IMR-90 (cell line): ENCODE measurements around the gene EEIG2. TPM values are rescaled to one million over a fixed set of nuclear protein-coding genes. Genes with fewer than 3 reads are reported as not detected.

ENCODE experiments used
- ATAC-seq: fragments of 200-7000 bp; cut with Tn5 transposase; 2 replicates; pipeline ENCODE4 v1.9.1; 2020; ENCODE audit warnings: low read depth, mild to moderate bottlenecking, moderate library complexity
- BruUV-seq: library from RNA; stranded (reverse); fragments of 400-500 nt; replicated peaks from 2 replicates; lab custom pipeline; 2021; lab: Mats Ljungman, UMichigan
- CTCF ChIA-PET: fragments of 300-600 bp; formaldehyde crosslinking; extraction: SDS; loops from one replicate; lab custom pipeline; 2021; ENCODE audit warnings: antibody characterized with exemption; lab: Yijun Ruan, JAX
- POLR2A ChIA-PET: fragments of 300-600 bp; sonication (Branson Sonifier 250); formaldehyde crosslinking; loops from one replicate; lab custom pipeline; 2022; ENCODE audit warnings: antibody characterized with exemption; ENCODE audit not compliant: unreplicated experiment; lab: Charles Lee
- DNase-seq: peaks from one replicate; pipeline ENCODE4 v3.0.0; 2013
- H2AFZ ChIP-seq: replicated peaks from 2 replicates; pipeline ENCODE3; 2013; ENCODE audit warnings: low read length, mild to moderate bottlenecking; ENCODE audit not compliant: poor library complexity
- H2AK5ac ChIP-seq: 2 replicates; pipeline ENCODE4 v1.6.1; 2013; ENCODE audit warnings: low read depth, low read length, inconsistent platforms
- H2AK9ac ChIP-seq: replicated peaks from 2 replicates; pipeline ENCODE3; 2013; ENCODE audit warnings: mild to moderate bottlenecking, low read depth, low read length, moderate library complexity; ENCODE audit not compliant: poor library complexity
- H2BK120ac ChIP-seq: 2 replicates; pipeline ENCODE4 v1.6.1; 2013; ENCODE audit warnings: low read depth, low read length, inconsistent platforms
- H2BK15ac ChIP-seq: 3 replicates; pipeline ENCODE4 v1.6.1; 2013; ENCODE audit warnings: low read depth, low read length, inconsistent platforms
- H2BK20ac ChIP-seq: 2 replicates; pipeline ENCODE4 v1.6.1; 2013; ENCODE audit warnings: low read depth, mild to moderate bottlenecking, inconsistent platforms, low read length, moderate library complexity
- H2BK5ac ChIP-seq: 2 replicates; pipeline ENCODE4 v1.6.1; 2013; ENCODE audit warnings: mild to moderate bottlenecking, low read depth, low read length, inconsistent platforms; ENCODE audit not compliant: poor library complexity, severe bottlenecking
- H3K14ac ChIP-seq: replicated peaks from 2 replicates; pipeline ENCODE4 v1.6.1; 2013; ENCODE audit warnings: low read depth, low read length, inconsistent platforms
- H3K18ac ChIP-seq: 2 replicates; pipeline ENCODE4 v1.6.1; 2013; ENCODE audit warnings: low read depth, low read length, control low read depth
- H3K23ac ChIP-seq: 2 replicates; pipeline ENCODE4 v1.6.1; 2013; ENCODE audit warnings: low read depth, low read length, inconsistent platforms
- H3K27ac ChIP-seq: 2 replicates; pipeline ENCODE4 v1.5.1; 2013; ENCODE audit warnings: mild to moderate bottlenecking, control low read depth, low read length; ENCODE audit not compliant: insufficient read depth
- H3K27me3 ChIP-seq: 2 replicates; pipeline ENCODE4 v1.6.1; 2013; ENCODE audit warnings: low read length; ENCODE audit not compliant: control insufficient read depth, insufficient read depth
- H3K36me3 ChIP-seq: 2 replicates; pipeline ENCODE4 v1.6.1; 2013; ENCODE audit warnings: low read length, mixed read lengths; ENCODE audit not compliant: control insufficient read depth, insufficient read depth
- H3K4ac ChIP-seq: 2 replicates; pipeline ENCODE4 v1.6.1; 2013; ENCODE audit warnings: low read depth, low read length, inconsistent platforms
- H3K4me1 ChIP-seq: 2 replicates; pipeline ENCODE4 v1.6.1; 2013; ENCODE audit warnings: low read length, mixed read lengths; ENCODE audit not compliant: control insufficient read depth, insufficient read depth
- H3K4me2 ChIP-seq: 2 replicates; pipeline ENCODE4 v1.6.1; 2013; ENCODE audit warnings: low read depth, mild to moderate bottlenecking, control low read depth, low read length, moderate library complexity
- H3K4me3 ChIP-seq: 2 replicates; pipeline ENCODE4 v1.5.1; 2013; ENCODE audit warnings: low read depth, mild to moderate bottlenecking, control low read depth, low read length, moderate library complexity; ENCODE audit not compliant: insufficient read depth
- H3K56ac ChIP-seq: 2 replicates; pipeline ENCODE4 v1.6.1; 2013; ENCODE audit warnings: low read length, inconsistent platforms; ENCODE audit not compliant: insufficient read depth; ENCODE audit errors: extremely low read depth
- H3K79me1 ChIP-seq, 2 experiments: 2 replicates each; pipeline ENCODE4 v1.6.1; 2013; ENCODE audit warnings: low read length in 2 of 2, inconsistent platforms in 1 of 2, low read depth in 1 of 2
- H3K9ac ChIP-seq: 2 replicates; pipeline ENCODE4 v1.6.1; 2013; ENCODE audit warnings: low read depth, low read length, control low read depth
- H3K9me1 ChIP-seq: 2 replicates; pipeline ENCODE4 v1.6.1; 2013; ENCODE audit warnings: low read length, inconsistent platforms; ENCODE audit not compliant: insufficient read depth
- H3K9me3 ChIP-seq: 2 replicates; pipeline ENCODE4 v1.6.1; 2013; ENCODE audit warnings: low read length; ENCODE audit not compliant: control insufficient read depth, insufficient read depth
- H4K20me1 ChIP-seq: 2 replicates; pipeline ENCODE4 v1.6.1; 2013; ENCODE audit warnings: low read length, inconsistent platforms; ENCODE audit not compliant: insufficient read depth
- H4K5ac ChIP-seq: 2 replicates; pipeline ENCODE4 v1.6.1; 2013; ENCODE audit warnings: mild to moderate bottlenecking, low read depth, low read length, control low read depth
- H4K8ac ChIP-seq, 2 experiments: 2 replicates each; pipeline ENCODE4 v1.6.1; 2013; ENCODE audit warnings: low read depth in 2 of 2, low read length in 2 of 2, control low read depth in 1 of 2, inconsistent platforms in 1 of 2
- H4K91ac ChIP-seq: 2 replicates; pipeline ENCODE4 v1.6.1; 2013; ENCODE audit warnings: low read depth, low read length, inconsistent platforms; ENCODE audit not compliant: insufficient read depth
- BHLHE40 ChIP-seq: fragments of 150-350 bp; IDR thresholded peaks from 2 replicates; pipeline ENCODE4 v1.6.1; 2016; ENCODE audit warnings: mild to moderate bottlenecking, low read depth, low read length
- CEBPB ChIP-seq: IDR thresholded peaks from 2 replicates; pipeline ENCODE4 v1.6.1; 2012; ENCODE audit warnings: low read depth, low read length, improper control_type of control experiment
- CHD1 ChIP-seq: IDR thresholded peaks from 2 replicates; pipeline ENCODE4 v1.6.1; 2012; ENCODE audit warnings: low read depth, low read length, improper control_type of control experiment
- FOS ChIP-seq: fragments of 150-350 bp; IDR thresholded peaks from 2 replicates; pipeline ENCODE4 v1.6.1; 2016; ENCODE audit warnings: low read depth, low read length
- MAFK ChIP-seq: IDR thresholded peaks from 2 replicates; pipeline ENCODE4 v1.6.1; 2012; ENCODE audit warnings: low read depth, low read length, improper control_type of control experiment
- MAZ ChIP-seq: IDR thresholded peaks from 2 replicates; pipeline ENCODE4 v1.6.1; 2012; ENCODE audit warnings: low read depth, mild to moderate bottlenecking, low read length, improper control_type of control experiment, moderate library complexity, borderline replicate concordance
- MXI1 ChIP-seq: IDR thresholded peaks from 2 replicates; pipeline ENCODE4 v1.6.1; 2012; ENCODE audit warnings: low read depth, mild to moderate bottlenecking, low read length, moderate library complexity, borderline replicate concordance
- NFE2L2 ChIP-seq: fragments of 150-350 bp; IDR thresholded peaks from 2 replicates; pipeline ENCODE4 v1.6.1; 2016; ENCODE audit warnings: low read depth, mild to moderate bottlenecking, low read length
- POLR2A ChIP-seq: IDR thresholded peaks from 2 replicates; pipeline ENCODE4 v1.6.1; 2012; ENCODE audit warnings: mild to moderate bottlenecking, low read depth, low read length
- RAD21 ChIP-seq: IDR thresholded peaks from 2 replicates; pipeline ENCODE4 v1.6.1; 2012; ENCODE audit warnings: low read length, improper control_type of control experiment
- RCOR1 ChIP-seq: IDR thresholded peaks from 2 replicates; pipeline ENCODE4 v1.6.1; 2012; ENCODE audit warnings: mild to moderate bottlenecking, low read length, improper control_type of control experiment; ENCODE audit not compliant: insufficient replicate concordance
- RFX5 ChIP-seq: IDR thresholded peaks from 2 replicates; pipeline ENCODE4 v1.8.0; 2012; ENCODE audit warnings: low read depth, mild to moderate bottlenecking, low read length, moderate library complexity
- SMC3 ChIP-seq: fragments of 150-350 bp; IDR thresholded peaks from 2 replicates; pipeline ENCODE4 v1.6.1; 2016; ENCODE audit warnings: low read depth, mild to moderate bottlenecking, antibody characterized with exemption, low read length, moderate library complexity
- WGBS, 2 experiments: methylation state at CpG; one replicate each; pipeline versions ENCODE4 v1.1.5 to v1.1.7; 2013; ENCODE audit warnings: missing lambda C conversion rate in 2 of 2; ENCODE audit not compliant: insufficient read length in 1 of 2; ENCODE audit errors: extremely low coverage in 2 of 2; 5-methylcytosine and 5-hydroxymethylcytosine counted together
- dilution Hi-C: fragments of 300-500 bp; cut with HindIII; formaldehyde crosslinking; loops from one replicate; pipeline ENCODE4 v1.14.3; 2018; ENCODE audit warnings: low sequenced_read_pairs; ENCODE audit not compliant: unreplicated experiment
- in situ Hi-C: fragments of 300-500 bp; cut with MboI; formaldehyde crosslinking; loops from 3 replicates; pipeline ENCODE4 v1.14.3; 2019; ENCODE audit warnings: low sequenced_read_pairs, inconsistent platforms, mixed read lengths
- intact Hi-C: fragments of 100-400 bp; cut with micrococcal nuclease; formaldehyde crosslinking; loops from 2 replicates; pipeline ENCODE4 v1.10.0; 2022
- polyA plus RNA-seq, 3 experiments: library from polyadenylated mRNA; depleted of rRNA; stranded (reverse); fragments of >200 nt; gene quantifications; 2 replicates each; pipeline ENCODE4 v1.2.3, GENCODE V29; 2012; ENCODE audit warnings: low replicate concordance in 1 of 3
- total RNA-seq: library from RNA; depleted of rRNA; stranded (reverse); fragments of >200 nt; gene quantifications from 2 replicates; pipeline ENCODE4 v1.2.3, GENCODE V29; 2012
- TF ChIP-seq, protein P1 (sequence below): conservative IDR thresholded peaks from 2 replicates; pipeline ENCODE4 v1.5.1; 2012; ENCODE audit warnings: mild to moderate bottlenecking, low read depth, low read length, improper control_type of control experiment
- TF ChIP-seq, protein P2 (sequence below): fragments of 150-350 bp; IDR thresholded peaks from 2 replicates; pipeline ENCODE4 v1.6.1; 2017; ENCODE audit warnings: mild to moderate bottlenecking, antibody characterized with exemption, low read length, low read depth
- TF ChIP-seq, protein P3 (sequence below): fragments of 150-350 bp; IDR thresholded peaks from 2 replicates; pipeline ENCODE4 v1.6.1; 2016; ENCODE audit warnings: low read depth, mild to moderate bottlenecking, low read length, moderate library complexity, borderline replicate concordance

The EEIG2 gene
- total and polyA plus RNA-seq, 2 of the 4 experiments (the other 2 are of a cell fraction), result 1.7 to 4.8 TPM

DNA sequence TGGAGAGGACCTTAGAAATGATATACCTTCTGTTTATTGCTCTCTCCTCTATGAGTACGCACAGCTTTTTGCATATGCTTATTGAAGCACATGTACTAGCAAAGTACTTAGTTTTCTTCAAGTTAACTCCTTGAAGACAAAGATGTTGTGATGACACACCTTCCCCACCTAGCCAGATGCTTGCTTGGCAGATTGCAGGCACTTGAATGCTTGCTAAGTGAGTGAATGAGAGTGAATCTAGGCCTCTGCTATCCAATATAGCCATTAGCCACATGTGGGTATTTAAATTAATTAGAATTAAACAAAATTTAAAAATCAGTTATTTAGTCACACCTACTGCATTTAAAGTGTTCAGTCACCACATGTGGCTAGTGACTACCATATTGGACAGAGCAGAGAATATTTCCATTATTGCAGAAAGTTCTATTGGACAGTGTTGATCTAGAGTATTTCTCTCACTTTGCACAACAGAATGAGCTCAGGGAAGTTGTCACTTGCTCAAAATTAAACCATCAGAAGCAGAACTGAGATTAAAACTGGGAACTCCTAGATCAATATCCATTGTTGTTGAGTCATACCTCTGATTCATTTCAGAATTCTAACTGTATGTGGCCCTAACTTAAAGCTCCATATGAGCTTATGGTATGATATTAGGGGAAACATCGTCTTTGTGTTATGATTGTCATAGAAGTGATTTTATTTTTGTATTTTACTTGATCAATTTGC lies 8.6 kb upstream of the EEIG2 start:
- no CpG with 5 or more reads among the region's 2 CpGs for WGBS, 2 experiments
- Histone ChIP-seq H3K4ac (no peak overlapping the region), H3K9ac (no peak overlapping the region), H2BK15ac (no peak overlapping the region), H3K14ac (no peak overlapping the region), H4K20me1 (no peaks in the 10 kb centered on the region), H3K23ac (no peak overlapping the region), H3K79me1 (no peaks in the 10 kb centered on the region), H3K4me1 (no peaks in the 10 kb centered on the region), H4K8ac (no peak overlapping the region), H4K5ac (no peak overlapping the region), H3K4me2 (no peak overlapping the region), H3K9me1 (no peaks in the 10 kb centered on the region), H2AFZ (no peak overlapping the region), H2AK9ac (no peak overlapping the region), H2BK5ac (no peak overlapping the region), H3K4me3 (no peak overlapping the region), H2AK5ac (no peak overlapping the region), H3K36me3 (no peaks in the 10 kb centered on the region), H3K27ac (no peak overlapping the region), H3K18ac (no peak overlapping the region), H2BK120ac (no peak overlapping the region), H3K27me3 (peaks cover 4% of the 10 kb centered on the region), H4K91ac (no peak overlapping the region), H3K56ac (no peak overlapping the region), H2BK20ac (no peak overlapping the region), H3K9me3 (no peaks in the 10 kb centered on the region)
- TF ChIP-seq RAD21 (no peak), MAZ (no peak), CEBPB (no peak), POLR2A (no peak), MAFK (no peak), SMC3 (no peak), RFX5 (no peak), BHLHE40 (no peak), FOS (no peak), NFE2L2 (no peak), CHD1 (no peak), RCOR1 (no peak), MXI1 (no peak)
- TF ChIP-seq, protein P1, sequence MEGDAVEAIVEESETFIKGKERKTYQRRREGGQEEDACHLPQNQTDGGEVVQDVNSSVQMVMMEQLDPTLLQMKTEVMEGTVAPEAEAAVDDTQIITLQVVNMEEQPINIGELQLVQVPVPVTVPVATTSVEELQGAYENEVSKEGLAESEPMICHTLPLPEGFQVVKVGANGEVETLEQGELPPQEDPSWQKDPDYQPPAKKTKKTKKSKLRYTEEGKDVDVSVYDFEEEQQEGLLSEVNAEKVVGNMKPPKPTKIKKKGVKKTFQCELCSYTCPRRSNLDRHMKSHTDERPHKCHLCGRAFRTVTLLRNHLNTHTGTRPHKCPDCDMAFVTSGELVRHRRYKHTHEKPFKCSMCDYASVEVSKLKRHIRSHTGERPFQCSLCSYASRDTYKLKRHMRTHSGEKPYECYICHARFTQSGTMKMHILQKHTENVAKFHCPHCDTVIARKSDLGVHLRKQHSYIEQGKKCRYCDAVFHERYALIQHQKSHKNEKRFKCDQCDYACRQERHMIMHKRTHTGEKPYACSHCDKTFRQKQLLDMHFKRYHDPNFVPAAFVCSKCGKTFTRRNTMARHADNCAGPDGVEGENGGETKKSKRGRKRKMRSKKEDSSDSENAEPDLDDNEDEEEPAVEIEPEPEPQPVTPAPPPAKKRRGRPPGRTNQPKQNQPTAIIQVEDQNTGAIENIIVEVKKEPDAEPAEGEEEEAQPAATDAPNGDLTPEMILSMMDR, result no peak
- TF ChIP-seq, protein P2, sequence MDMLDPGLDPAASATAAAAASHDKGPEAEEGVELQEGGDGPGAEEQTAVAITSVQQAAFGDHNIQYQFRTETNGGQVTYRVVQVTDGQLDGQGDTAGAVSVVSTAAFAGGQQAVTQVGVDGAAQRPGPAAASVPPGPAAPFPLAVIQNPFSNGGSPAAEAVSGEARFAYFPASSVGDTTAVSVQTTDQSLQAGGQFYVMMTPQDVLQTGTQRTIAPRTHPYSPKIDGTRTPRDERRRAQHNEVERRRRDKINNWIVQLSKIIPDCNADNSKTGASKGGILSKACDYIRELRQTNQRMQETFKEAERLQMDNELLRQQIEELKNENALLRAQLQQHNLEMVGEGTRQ, result no peak
- TF ChIP-seq, protein P3, sequence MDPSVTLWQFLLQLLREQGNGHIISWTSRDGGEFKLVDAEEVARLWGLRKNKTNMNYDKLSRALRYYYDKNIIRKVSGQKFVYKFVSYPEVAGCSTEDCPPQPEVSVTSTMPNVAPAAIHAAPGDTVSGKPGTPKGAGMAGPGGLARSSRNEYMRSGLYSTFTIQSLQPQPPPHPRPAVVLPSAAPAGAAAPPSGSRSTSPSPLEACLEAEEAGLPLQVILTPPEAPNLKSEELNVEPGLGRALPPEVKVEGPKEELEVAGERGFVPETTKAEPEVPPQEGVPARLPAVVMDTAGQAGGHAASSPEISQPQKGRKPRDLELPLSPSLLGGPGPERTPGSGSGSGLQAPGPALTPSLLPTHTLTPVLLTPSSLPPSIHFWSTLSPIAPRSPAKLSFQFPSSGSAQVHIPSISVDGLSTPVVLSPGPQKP, result no peak
- ChIA-PET CTCF (interaction anchor here (0.8 to 1.1 kb wide), 2 partner anchors 9 to 12 kb away, joined by 3 to 4 read pairs; partner anchors contain the start of gene EEIG2), POLR2A (no interaction called here)
- intact Hi-C loops (no loop called here), dilution Hi-C loops (no loop called here), in situ Hi-C loops (no loop called here)
- ATAC-seq, result no peak
- BruUV-seq, result no TSS peak
- DNase-seq, result no peak
